Loucy (cell line): ENCODE measurements around the gene GTPBP1.

Experiments
- CTCF ChIP-seq: fragments of 200-600 bp; sonication (generic); conservative IDR thresholded peaks from 2 replicates; pipeline ENCODE4 v1.5.1; 2014; ENCODE audit warnings: mild to moderate bottlenecking, antibody characterized with exemption, low read length
- EZH2phosphoT487 ChIP-seq: fragments of 200-600 bp; IDR thresholded peaks from 2 replicates; pipeline ENCODE4 v1.6.1; 2018; ENCODE audit warnings: antibody characterized with exemption, mild to moderate bottlenecking, moderate library complexity, borderline replicate concordance

DNA sequence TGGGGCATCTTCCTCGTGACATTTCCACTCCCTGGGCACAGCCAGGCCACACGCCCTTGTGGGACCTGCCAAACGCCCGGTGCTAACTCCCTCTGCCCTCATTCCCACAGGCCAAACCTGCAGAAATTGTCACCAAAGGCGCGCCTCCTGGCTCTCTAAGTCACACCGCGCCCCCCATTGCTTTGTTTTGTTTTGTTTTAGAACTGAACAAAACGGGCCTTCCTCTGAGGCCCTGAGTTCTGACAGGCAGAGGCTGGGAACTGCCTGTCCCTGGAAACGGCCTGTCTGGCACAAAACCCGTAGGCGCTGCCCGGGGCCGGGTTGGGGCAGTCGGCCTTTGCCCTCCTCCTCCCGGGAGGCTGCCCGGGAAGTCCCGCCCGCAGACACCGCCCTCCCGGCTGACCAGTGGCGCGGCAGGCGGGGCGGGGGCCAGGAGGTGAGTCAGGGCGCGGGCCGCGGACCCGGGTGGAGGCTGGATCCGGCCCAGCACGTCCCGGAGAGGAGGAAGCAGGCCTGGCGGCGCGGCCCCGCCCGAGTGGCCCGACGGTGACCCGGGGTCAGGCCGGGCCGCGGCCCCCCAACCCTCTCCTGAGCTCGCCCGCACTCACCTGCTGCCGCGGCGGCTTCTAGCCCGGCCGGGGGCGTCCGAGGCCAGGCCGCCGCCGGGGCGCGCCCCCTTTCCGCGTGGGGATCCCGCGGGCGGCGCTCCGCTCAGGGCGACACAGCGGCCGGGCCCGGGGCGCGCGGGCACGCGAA lies 49.6 kb downstream of the GTPBP1 start:
- TF ChIP-seq CTCF: no peak
- TF ChIP-seq EZH2phosphoT487: no peak
